Neural cell (in vitro differentiated cells): ENCODE results near the gene APOM.

Experiments used
- EP300 ChIP-seq: fragments of 450-650 bp; conservative IDR thresholded peaks from 2 replicates; pipeline ENCODE4 v1.6.1; 2014; ENCODE audit warnings: antibody characterized with exemption, mild to moderate bottlenecking, moderate library complexity; ENCODE audit not compliant: poor library complexity, severe bottlenecking
- EZH2 ChIP-seq: fragments of 200-600, 300-800 bp; shearing (Covaris generic), sonication (generic); IDR thresholded peaks from 2 replicates; pipeline ENCODE4 v1.6.1; 2014; ENCODE audit warnings: antibody characterized with exemption, low read length, borderline replicate concordance, mild to moderate bottlenecking; ENCODE audit not compliant: insufficient read depth, poor library complexity, severe bottlenecking
- POLR2AphosphoS5 ChIP-seq: IDR thresholded peaks from 2 replicates; pipeline ENCODE4 v1.6.1; 2012
- TAF1 ChIP-seq: IDR thresholded peaks from 2 replicates; pipeline ENCODE4 v1.6.1; 2012; ENCODE audit warnings: low read depth
- TF ChIP-seq, protein P1 (sequence below): fragments of 450-650 bp; IDR thresholded peaks from 2 replicates; pipeline ENCODE4 v1.5.1; 2014; ENCODE audit warnings: antibody characterized with exemption, mild to moderate bottlenecking, moderate library complexity; ENCODE audit not compliant: poor library complexity, severe bottlenecking
- TF ChIP-seq, protein P2 (sequence below): IDR thresholded peaks from 2 replicates; pipeline ENCODE4 v1.6.1; 2012; ENCODE audit warnings: borderline replicate concordance

DNA sequence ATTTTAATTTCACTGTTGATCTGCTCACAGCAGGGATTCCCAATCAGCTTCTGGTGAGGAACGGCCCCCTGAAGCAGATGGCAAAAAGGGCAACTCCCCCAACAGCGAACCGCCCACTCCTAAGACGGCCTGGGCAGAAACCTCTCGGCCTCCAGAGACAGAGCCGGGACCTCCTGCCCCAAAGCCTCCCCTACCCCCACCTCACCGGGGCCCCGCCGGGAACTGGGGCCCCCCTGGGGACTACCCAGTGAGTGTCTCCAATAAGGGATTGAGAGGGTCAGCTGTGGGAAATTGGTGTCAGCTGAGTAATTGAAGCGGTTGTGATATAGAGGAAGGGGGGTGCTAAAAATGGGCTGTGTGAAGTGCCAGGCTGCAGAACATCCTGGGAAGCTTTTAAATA lies 28.7 kb upstream of the APOM start:
- TF ChIP-seq, protein P1, sequence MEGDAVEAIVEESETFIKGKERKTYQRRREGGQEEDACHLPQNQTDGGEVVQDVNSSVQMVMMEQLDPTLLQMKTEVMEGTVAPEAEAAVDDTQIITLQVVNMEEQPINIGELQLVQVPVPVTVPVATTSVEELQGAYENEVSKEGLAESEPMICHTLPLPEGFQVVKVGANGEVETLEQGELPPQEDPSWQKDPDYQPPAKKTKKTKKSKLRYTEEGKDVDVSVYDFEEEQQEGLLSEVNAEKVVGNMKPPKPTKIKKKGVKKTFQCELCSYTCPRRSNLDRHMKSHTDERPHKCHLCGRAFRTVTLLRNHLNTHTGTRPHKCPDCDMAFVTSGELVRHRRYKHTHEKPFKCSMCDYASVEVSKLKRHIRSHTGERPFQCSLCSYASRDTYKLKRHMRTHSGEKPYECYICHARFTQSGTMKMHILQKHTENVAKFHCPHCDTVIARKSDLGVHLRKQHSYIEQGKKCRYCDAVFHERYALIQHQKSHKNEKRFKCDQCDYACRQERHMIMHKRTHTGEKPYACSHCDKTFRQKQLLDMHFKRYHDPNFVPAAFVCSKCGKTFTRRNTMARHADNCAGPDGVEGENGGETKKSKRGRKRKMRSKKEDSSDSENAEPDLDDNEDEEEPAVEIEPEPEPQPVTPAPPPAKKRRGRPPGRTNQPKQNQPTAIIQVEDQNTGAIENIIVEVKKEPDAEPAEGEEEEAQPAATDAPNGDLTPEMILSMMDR = no peak
- TF ChIP-seq EZH2 (no peak), POLR2AphosphoS5 (no peak), EP300 (no peak), TAF1 (no peak)
- TF ChIP-seq, protein P2, sequence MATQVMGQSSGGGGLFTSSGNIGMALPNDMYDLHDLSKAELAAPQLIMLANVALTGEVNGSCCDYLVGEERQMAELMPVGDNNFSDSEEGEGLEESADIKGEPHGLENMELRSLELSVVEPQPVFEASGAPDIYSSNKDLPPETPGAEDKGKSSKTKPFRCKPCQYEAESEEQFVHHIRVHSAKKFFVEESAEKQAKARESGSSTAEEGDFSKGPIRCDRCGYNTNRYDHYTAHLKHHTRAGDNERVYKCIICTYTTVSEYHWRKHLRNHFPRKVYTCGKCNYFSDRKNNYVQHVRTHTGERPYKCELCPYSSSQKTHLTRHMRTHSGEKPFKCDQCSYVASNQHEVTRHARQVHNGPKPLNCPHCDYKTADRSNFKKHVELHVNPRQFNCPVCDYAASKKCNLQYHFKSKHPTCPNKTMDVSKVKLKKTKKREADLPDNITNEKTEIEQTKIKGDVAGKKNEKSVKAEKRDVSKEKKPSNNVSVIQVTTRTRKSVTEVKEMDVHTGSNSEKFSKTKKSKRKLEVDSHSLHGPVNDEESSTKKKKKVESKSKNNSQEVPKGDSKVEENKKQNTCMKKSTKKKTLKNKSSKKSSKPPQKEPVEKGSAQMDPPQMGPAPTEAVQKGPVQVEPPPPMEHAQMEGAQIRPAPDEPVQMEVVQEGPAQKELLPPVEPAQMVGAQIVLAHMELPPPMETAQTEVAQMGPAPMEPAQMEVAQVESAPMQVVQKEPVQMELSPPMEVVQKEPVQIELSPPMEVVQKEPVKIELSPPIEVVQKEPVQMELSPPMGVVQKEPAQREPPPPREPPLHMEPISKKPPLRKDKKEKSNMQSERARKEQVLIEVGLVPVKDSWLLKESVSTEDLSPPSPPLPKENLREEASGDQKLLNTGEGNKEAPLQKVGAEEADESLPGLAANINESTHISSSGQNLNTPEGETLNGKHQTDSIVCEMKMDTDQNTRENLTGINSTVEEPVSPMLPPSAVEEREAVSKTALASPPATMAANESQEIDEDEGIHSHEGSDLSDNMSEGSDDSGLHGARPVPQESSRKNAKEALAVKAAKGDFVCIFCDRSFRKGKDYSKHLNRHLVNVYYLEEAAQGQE = no peak
